ENCODE measurements around the gene SCTR.

GRCh38 chr2:119430023-119430498, 94.2 kb downstream of the SCTR start:
- TF ChIP-seq CTCF (IDR thresholded peaks at IDR 0.05; ENCODE audit: low read depth, low read length) (no peak), EZH2phosphoT487 (IDR thresholded peaks at IDR 0.05; ENCODE audit: low read depth) (no peak)
